OCI-LY1 (cell line): ENCODE data around the gene SV2A.

Experiments used
- EZH2 ChIP-seq: fragments of 200-600 bp; sonication (generic), shearing (Covaris generic); IDR thresholded peaks from 2 replicates; pipeline ENCODE4 v1.8.0; 2017; ENCODE audit warnings: borderline replicate concordance, mixed run types, mild to moderate bottlenecking, antibody characterized with exemption, low read length, moderate library complexity, mixed read lengths
- TF ChIP-seq, protein P1 (sequence below): fragments of 200-600 bp; sonication (generic), shearing (Covaris generic); IDR thresholded peaks from 2 replicates; pipeline ENCODE4 v1.5.1; 2017; ENCODE audit warnings: mild to moderate bottlenecking, antibody characterized with exemption, low read length, moderate library complexity, mixed read lengths

DNA sequence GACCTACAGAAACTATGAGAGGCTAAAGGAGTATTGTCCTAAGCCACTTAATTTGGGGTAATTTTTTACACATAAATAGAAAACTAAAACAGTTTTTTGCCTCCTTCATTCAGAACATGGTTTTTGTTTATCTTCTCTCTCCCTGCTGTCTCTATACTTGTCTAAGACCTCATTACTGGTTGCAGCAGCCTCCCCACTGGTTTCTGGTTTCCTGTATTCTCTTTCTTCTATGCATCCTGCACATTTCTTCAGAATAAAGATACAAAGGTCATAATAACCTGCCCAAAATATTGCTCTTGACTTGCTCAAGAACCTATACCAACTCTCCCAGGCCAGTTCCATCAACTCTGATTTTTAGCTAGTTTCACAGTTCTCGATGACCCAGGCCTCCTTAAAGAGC, 38.1 kb downstream of the SV2A start:
- TF ChIP-seq, protein P1, sequence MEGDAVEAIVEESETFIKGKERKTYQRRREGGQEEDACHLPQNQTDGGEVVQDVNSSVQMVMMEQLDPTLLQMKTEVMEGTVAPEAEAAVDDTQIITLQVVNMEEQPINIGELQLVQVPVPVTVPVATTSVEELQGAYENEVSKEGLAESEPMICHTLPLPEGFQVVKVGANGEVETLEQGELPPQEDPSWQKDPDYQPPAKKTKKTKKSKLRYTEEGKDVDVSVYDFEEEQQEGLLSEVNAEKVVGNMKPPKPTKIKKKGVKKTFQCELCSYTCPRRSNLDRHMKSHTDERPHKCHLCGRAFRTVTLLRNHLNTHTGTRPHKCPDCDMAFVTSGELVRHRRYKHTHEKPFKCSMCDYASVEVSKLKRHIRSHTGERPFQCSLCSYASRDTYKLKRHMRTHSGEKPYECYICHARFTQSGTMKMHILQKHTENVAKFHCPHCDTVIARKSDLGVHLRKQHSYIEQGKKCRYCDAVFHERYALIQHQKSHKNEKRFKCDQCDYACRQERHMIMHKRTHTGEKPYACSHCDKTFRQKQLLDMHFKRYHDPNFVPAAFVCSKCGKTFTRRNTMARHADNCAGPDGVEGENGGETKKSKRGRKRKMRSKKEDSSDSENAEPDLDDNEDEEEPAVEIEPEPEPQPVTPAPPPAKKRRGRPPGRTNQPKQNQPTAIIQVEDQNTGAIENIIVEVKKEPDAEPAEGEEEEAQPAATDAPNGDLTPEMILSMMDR, result no peak
- no peak for TF ChIP-seq EZH2
